Subcutaneous abdominal adipose tissue (tissue), 5 donors: ENCODE data around the gene CCL25.

Experiments
- H3K27ac ChIP-seq: one replicate; pipeline ENCODE4 v1.7.0; 2013; ENCODE audit warnings: low read depth, mild to moderate bottlenecking, inconsistent platforms, low read length, moderate library complexity
- H3K27me3 ChIP-seq, 5 donors: one replicate each; pipeline ENCODE4 v1.7.0; 2013; ENCODE audit warnings: low read length in 5 of 5, inconsistent platforms in 1 of 5; ENCODE audit not compliant: control insufficient read depth in 5 of 5, insufficient read depth in 4 of 5
- H3K36me3 ChIP-seq, 5 donors: one replicate each; pipeline ENCODE4 v1.7.0; 2013; ENCODE audit warnings: low read length in 5 of 5; ENCODE audit not compliant: control insufficient read depth in 5 of 5, insufficient read depth in 5 of 5
- H3K4me1 ChIP-seq, 5 donors: one replicate each; pipeline ENCODE4 v1.7.0; 2013; ENCODE audit warnings: low read length in 5 of 5, mild to moderate bottlenecking in 3 of 5, moderate library complexity in 1 of 5; ENCODE audit not compliant: control insufficient read depth in 5 of 5, insufficient read depth in 5 of 5
- H3K4me3 ChIP-seq, 5 donors: one replicate each; pipeline ENCODE4 v1.7.0; 2013; ENCODE audit warnings: low read length in 5 of 5, low read depth in 1 of 5
- H3K9ac ChIP-seq, 5 donors: one replicate each; pipeline ENCODE4 v1.7.0; 2013; ENCODE audit warnings: low read length in 5 of 5, mild to moderate bottlenecking in 4 of 5, moderate library complexity in 3 of 5
- H3K9me3 ChIP-seq, 5 donors: one replicate each; pipeline ENCODE4 v1.7.0; 2013; ENCODE audit warnings: low read length in 5 of 5; ENCODE audit not compliant: control insufficient read depth in 5 of 5
- donor health status: healthy.
- donor health status: healthy.
- donor health status: healthy.
- donor health status: healthy.
- donor health status: healthy.

The CCL25 gene

DNA sequence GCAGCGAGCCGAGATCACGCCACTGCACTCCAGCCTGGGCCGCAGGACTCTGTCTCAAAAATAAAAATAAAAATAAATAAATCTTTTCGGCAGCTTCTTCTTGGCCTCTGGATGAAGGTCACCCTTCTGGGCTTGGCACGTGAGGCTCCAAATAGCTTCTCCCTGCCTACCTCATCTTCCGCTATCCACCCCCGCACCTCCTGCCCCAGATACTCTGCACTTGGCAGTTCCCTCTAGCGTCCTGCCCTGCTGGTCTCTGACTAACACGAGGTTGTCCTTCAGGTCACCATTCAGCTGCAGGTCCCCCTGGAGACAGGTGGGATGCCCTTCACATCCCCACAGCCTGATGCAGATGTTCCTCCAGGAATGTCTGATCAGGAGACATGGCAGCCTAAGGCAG is 8.5 kb upstream of the CCL25 start:
- H3K9me3 ChIP-seq = no peaks in the 10 kb centered on the region
- peaks cover 0 to 5% (median 0%) of the 10 kb centered on the region in 5 donors for H3K27me3 ChIP-seq

GRCh38 chr19:8045872-8046568 is 6.5 kb upstream of the CCL25 start:
- H3K27me3 ChIP-seq = peaks cover 0 to 4% (median 4%) of the 10 kb centered on the region in 5 donors
- no peaks in the 10 kb centered on the region for H3K9me3 ChIP-seq
- no peak overlapping the region for H3K27ac ChIP-seq
- peaks cover 0 to 12% (median 9%) of the 10 kb centered on the region in 5 donors for H3K4me1 ChIP-seq
- no peak overlapping the region for H3K9ac ChIP-seq
- H3K4me3 ChIP-seq = no peak overlapping the region
- no peaks in the 10 kb centered on the region for H3K36me3 ChIP-seq

More for the DNA sequence above, 8.5 kb upstream of the CCL25 start:
- no peaks in the 10 kb centered on the region for H3K36me3 ChIP-seq
- no peak overlapping the region for H3K9ac ChIP-seq
- H3K27ac ChIP-seq = no peak overlapping the region
- no peaks in the 10 kb centered on the region for H3K4me1 ChIP-seq
- H3K4me3 ChIP-seq = no peak overlapping the region

GRCh38 chr19:8046569-8047165 is 5.9 kb upstream of the CCL25 start:
- no peak overlapping the region for H3K4me3 ChIP-seq
- H3K9me3 ChIP-seq = no peaks in the 10 kb centered on the region
- no peak overlapping the region for H3K27ac ChIP-seq
- H3K36me3 ChIP-seq = no peaks in the 10 kb centered on the region
- peaks cover 0 to 14% (median 10%) of the 10 kb centered on the region in 5 donors for H3K4me1 ChIP-seq
- H3K27me3 ChIP-seq = peaks cover 0 to 4% (median under 1%) of the 10 kb centered on the region in 5 donors
- no peak overlapping the region for H3K9ac ChIP-seq

- peak overlapping the region; percentile 22 to 62 (median 45) for H3K4me3 ChIP-seq
- H3K27ac ChIP-seq = no peak overlapping the region
- no peaks in the 10 kb centered on the region for H3K36me3 ChIP-seq
- H3K27me3 ChIP-seq = peaks cover 0 to 4% (median 0%) of the 10 kb centered on the region in 5 donors
- peak overlapping the region in 2 of 5 donors; percentile 20 to 41 for H3K9ac ChIP-seq
- H3K9me3 ChIP-seq = no peaks in the 10 kb centered on the region
- peaks cover 0 to 14% (median 10%) of the 10 kb centered on the region in 5 donors for H3K4me1 ChIP-seq
Observed at GRCh38 chr19:8050274-8051096, 2.1 kb upstream of the CCL25 start.

- Histone ChIP-seq H3K4me1 (peaks cover 0 to 14% (median 10%) of the 10 kb centered on the region in 5 donors), H3K36me3 (no peaks in the 10 kb centered on the region), H3K27ac (no peak overlapping the region), H3K27me3 (peaks cover 0 to 4% (median 0%) of the 10 kb centered on the region in 5 donors), H3K9ac (no peak overlapping the region), H3K4me3 (no peak overlapping the region), H3K9me3 (no peaks in the 10 kb centered on the region)
Observed at GRCh38 chr19:8054169-8054568, 1.6 kb downstream of the CCL25 start.

DNA sequence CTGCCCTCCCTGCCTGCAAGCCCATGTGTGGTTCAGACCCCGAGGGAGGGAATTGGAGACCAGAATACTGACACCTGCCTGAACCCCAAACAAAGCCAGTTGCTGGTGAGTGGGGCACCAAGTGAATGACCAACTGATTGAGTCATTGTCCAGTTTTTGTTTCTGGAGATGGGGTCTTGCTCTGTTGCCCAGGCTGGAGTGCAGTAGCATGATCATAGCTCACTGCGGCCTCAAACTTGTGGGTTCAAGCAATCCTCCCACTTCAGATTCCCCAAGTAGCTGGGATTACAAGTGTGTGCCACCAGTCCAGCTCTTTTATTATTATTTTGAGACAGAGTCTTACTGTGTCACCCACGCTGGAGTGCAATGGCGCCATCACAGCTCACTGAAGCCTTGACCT is 4.0 kb downstream of the CCL25 start:
- H3K36me3 ChIP-seq = no peaks in the 10 kb centered on the region
- H3K27ac ChIP-seq = no peak overlapping the region
- H3K4me1 ChIP-seq = no peaks in the 10 kb centered on the region
- no peaks in the 10 kb centered on the region for H3K9me3 ChIP-seq
- no peak overlapping the region for H3K9ac ChIP-seq
- H3K4me3 ChIP-seq = no peak overlapping the region
- no peaks in the 10 kb centered on the region for H3K27me3 ChIP-seq

- Histone ChIP-seq H3K27me3 (no peaks in the 10 kb centered on the region), H3K4me1 (no peaks in the 10 kb centered on the region), H3K9me3 (no peaks in the 10 kb centered on the region), H3K9ac (no peak overlapping the region), H3K27ac (no peak overlapping the region), H3K4me3 (no peak overlapping the region), H3K36me3 (no peaks in the 10 kb centered on the region)
Observed at GRCh38 chr19:8057545-8058270, 5.1 kb downstream of the CCL25 start.

DNA sequence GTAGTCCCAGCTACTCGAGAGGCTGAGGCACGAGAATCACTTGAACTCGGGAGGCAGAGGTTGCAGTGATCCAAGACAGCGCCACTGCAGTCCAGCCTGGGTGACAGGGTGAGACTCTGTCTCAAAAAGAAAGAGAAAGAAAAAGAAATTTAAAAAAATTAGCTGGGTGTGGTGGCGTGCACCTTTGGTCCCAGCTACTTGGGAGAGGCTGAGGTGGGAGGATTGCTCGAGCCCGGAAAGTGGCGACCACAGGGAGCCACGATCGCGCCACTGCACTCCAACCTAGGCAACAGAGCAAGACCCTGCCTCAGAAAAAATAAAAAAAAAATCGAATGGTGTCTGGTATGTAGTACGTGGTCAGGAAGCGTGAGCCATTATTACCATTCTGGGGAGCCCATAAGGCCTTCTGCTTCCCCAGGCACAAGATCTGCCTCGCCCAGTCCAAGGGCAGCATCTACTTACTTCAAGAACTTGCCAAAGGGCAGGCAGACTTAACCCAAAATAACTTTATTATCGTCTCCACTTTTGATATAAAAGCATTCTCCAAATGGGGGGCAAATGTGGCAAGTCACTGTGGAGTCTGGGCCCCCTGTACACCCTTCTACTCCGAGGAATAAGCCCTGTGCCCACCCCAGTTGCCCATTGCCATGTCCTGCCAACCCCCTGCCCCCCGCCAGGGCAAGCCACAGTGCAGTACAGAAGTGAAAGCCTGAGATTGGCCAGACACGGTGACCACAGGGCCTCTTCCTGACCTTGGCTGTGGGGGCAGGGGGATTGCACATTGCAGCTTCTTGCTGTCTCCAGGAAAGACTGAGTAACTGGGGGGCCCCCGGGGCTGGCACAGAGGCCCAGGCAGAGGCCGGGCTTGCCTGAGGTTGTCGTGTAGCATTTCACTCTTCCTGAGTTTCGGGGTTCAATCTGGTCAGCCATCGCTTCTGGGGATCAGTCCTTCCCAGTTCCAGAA is 12.6 kb downstream of the CCL25 start:
- Histone ChIP-seq H3K36me3 (no peaks in the 10 kb centered on the region), H3K4me3 (no peak overlapping the region), H3K27ac (no peak overlapping the region), H3K4me1 (no peaks in the 10 kb centered on the region), H3K9me3 (peaks cover 7 to 17% (median 14%) of the 10 kb centered on the region in 5 donors), H3K9ac (no peak overlapping the region), H3K27me3 (no peaks in the 10 kb centered on the region)

- no peak overlapping the region for H3K9ac ChIP-seq
- H3K9me3 ChIP-seq = peaks cover 7 to 21% (median 18%) of the 10 kb centered on the region in 5 donors
- no peak overlapping the region for H3K27ac ChIP-seq
- H3K27me3 ChIP-seq = no peaks in the 10 kb centered on the region
- H3K4me3 ChIP-seq = no peak overlapping the region
- no peaks in the 10 kb centered on the region for H3K36me3 ChIP-seq
- no peaks in the 10 kb centered on the region for H3K4me1 ChIP-seq
Observed at GRCh38 chr19:8065875-8066261, 13.3 kb downstream of the CCL25 start.
